Hepatocyte (in vitro differentiated cells): ENCODE data around the gene NHSL2. TPM values are rescaled to one million over a fixed set of nuclear protein-coding genes. Genes with fewer than 3 reads are reported as not detected.
"Not testable (repeated sequence)": the region's sequence is repeated elsewhere in the genome, so short reads cannot be mapped to it uniquely, and the experiment has no call there.

Experiments
- DNase-seq: peaks from one replicate; pipeline ENCODE4 v3.0.0-alpha.2; 2016; ENCODE audit warnings: low spot score
- H2AFZ ChIP-seq: fragments of 200-600 bp; sonication (generic); 2 replicates; pipeline ENCODE4 v1.6.0; 2016; ENCODE audit warnings: antibody characterized with exemption, mild to moderate bottlenecking
- H3K27ac ChIP-seq: fragments of 200-600 bp; sonication (generic); 2 replicates; pipeline ENCODE4 v1.5.1; 2016; ENCODE audit warnings: mild to moderate bottlenecking
- H3K27me3 ChIP-seq: fragments of 200-600 bp; sonication (generic); 2 replicates; pipeline ENCODE4 v1.6.1; 2016
- H3K36me3 ChIP-seq: fragments of 200-600 bp; sonication (generic); replicated peaks from 2 replicates; pipeline ENCODE4 v1.5.1; 2016; ENCODE audit warnings: low read depth; ENCODE audit not compliant: insufficient read depth
- H3K4me1 ChIP-seq: fragments of 200-600 bp; sonication (generic); 2 replicates; pipeline ENCODE4 v1.5.1; 2016; ENCODE audit warnings: mild to moderate bottlenecking, moderate library complexity; ENCODE audit not compliant: insufficient read depth
- H3K4me2 ChIP-seq: fragments of 200-600 bp; sonication (generic); 2 replicates; pipeline ENCODE4 v1.6.0; 2016
- H3K4me3 ChIP-seq: fragments of 200-600 bp; sonication (generic); 2 replicates; pipeline ENCODE4 v1.5.1; 2016; ENCODE audit warnings: mild to moderate bottlenecking
- H3K79me2 ChIP-seq: fragments of 200-600 bp; sonication (generic); 2 replicates; pipeline ENCODE4 v1.6.0; 2017; ENCODE audit warnings: mild to moderate bottlenecking
- H3K9me2 ChIP-seq: fragments of 200-600 bp; sonication (generic); replicated peaks from 2 replicates; pipeline ENCODE4 v1.6.0; 2017; ENCODE audit warnings: mild to moderate bottlenecking; ENCODE audit not compliant: insufficient read depth
- H3K9me3 ChIP-seq: fragments of 200-600 bp; sonication (generic); 2 replicates; pipeline ENCODE4 v1.5.1; 2016; ENCODE audit warnings: low read depth, mild to moderate bottlenecking
- H4K20me1 ChIP-seq: fragments of 200-600 bp; sonication (generic); 2 replicates; pipeline ENCODE4 v1.6.0; 2016; ENCODE audit warnings: mild to moderate bottlenecking; ENCODE audit not compliant: insufficient read depth, poor library complexity, severe bottlenecking
- CTCF ChIP-seq: fragments of 200-600 bp; sonication (generic); IDR thresholded peaks from 2 replicates; pipeline ENCODE4 v1.5.1; 2016; ENCODE audit warnings: antibody characterized with exemption, mild to moderate bottlenecking; ENCODE audit not compliant: poor library complexity
- EZH2 ChIP-seq: fragments of 200-600 bp; sonication (generic); IDR thresholded peaks from 2 replicates; pipeline ENCODE4 v1.6.1; 2016; ENCODE audit warnings: antibody characterized with exemption, mild to moderate bottlenecking, borderline replicate concordance
- EZH2phosphoT487 ChIP-seq: fragments of 200-600 bp; sonication (generic); IDR thresholded peaks from one replicate; pipeline ENCODE4 v1.6.1; 2018; ENCODE audit warnings: antibody characterized with exemption, mild to moderate bottlenecking, low read depth, moderate library complexity; ENCODE audit not compliant: unreplicated experiment, severe bottlenecking
- WGBS: methylation state at CpG from one replicate; pipeline ENCODE4 v1.1.6; 2016; ENCODE audit warnings: low lambda C conversion rate; ENCODE audit errors: missing lambda C conversion rate; 5-methylcytosine and 5-hydroxymethylcytosine counted together
- polyA plus RNA-seq: library from polyadenylated mRNA; unstranded; fragments of >200 nt; fragmentation: Nextera tagmentation; extraction: Ambion mirVana; gene quantifications from 2 replicates; pipeline ENCODE4 v1.2.1, GENCODE V29; 2016
- total RNA-seq: library from RNA; depleted of rRNA; stranded (reverse); fragments of >200 nt; gene quantifications from 2 replicates; pipeline ENCODE4 v1.2.3, GENCODE V29; 2014

Gene NHSL2
- total and polyA plus RNA-seq, 2 experiments from 2014 or later: 2.3 to 3.2 TPM

DNA sequence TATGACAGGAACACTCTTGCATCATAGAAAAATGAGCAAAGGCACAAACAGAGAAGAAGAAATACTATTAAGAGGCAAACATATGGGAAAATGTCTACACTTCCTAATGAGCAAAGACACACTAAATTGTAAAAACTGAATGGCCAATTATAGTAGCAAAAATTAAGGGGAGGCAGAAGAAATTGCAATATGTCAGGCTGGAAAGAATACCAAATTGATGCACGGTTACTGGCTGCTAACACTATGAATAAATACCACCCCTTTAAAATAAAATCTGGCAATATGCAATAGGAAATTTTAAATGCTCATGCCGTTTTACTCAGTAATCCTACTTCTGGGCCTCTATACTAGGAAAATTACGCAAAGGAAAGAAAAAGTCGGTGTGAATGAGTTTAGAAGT, 254.9 kb downstream of the NHSL2 start:
- DNase-seq: no peak
- TF ChIP-seq EZH2: no peak
- no peak for TF ChIP-seq EZH2phosphoT487
- TF ChIP-seq CTCF: no peak

DNA sequence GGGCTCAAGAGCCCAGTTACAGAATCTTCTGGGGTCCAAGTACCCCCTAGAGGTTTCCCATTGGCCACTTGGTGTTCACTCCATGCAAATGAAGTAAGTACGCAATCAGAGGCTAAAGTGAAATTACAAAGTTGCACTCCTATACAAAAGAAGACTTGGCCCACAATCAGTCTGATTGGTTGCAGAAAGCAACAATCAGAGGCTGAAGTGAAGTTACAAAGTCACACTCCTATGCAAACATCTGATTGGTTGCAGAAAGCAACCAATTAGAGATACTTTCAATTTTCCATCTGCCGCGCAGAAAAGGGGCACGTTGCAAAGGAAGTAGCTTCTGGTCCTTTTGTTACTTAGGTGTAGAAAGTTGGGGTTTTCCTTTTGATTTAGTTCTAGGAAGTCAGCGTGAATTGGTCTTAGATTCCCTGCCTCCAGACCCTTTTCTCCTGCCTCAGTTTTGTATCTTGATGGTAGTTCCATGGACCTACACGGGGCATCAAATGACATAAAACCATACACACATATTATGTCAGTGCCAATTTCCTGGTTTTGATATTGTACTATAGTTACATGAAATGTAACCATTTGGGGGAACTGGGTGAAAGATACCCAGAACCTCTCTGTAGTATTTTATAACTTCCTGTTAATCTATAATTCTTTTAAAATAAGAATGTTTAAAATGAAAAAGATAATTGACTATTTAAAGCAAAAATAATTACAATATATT, 258.5 kb downstream of the NHSL2 start:
- H3K79me2 ChIP-seq: no peaks in the 10 kb centered on the region
- WGBS: 80% methylated on average over 6 of the region's 6 CpGs
- H3K4me3 ChIP-seq: no peak overlapping the region
- DNase-seq: no peak
- no peaks in the 10 kb centered on the region for H4K20me1 ChIP-seq
- no peaks in the 10 kb centered on the region for H3K36me3 ChIP-seq
- no peaks in the 10 kb centered on the region for H3K9me2 ChIP-seq
- H3K27me3 ChIP-seq: no peaks in the 10 kb centered on the region
- H2AFZ ChIP-seq: no peak overlapping the region
- H3K27ac ChIP-seq: no peak overlapping the region
- no peak overlapping the region for H3K4me2 ChIP-seq
- TF ChIP-seq EZH2 (no peak), CTCF (no peak), EZH2phosphoT487 (no peak)
- no peaks in the 10 kb centered on the region for H3K4me1 ChIP-seq
- no peaks in the 10 kb centered on the region for H3K9me3 ChIP-seq

More for the DNA sequence above, 254.9 kb downstream of the NHSL2 start:
- no peak overlapping the region for H2AFZ ChIP-seq
- H3K4me2 ChIP-seq: no peak overlapping the region
- H4K20me1 ChIP-seq: no peaks in the 10 kb centered on the region
- no peaks in the 10 kb centered on the region for H3K9me2 ChIP-seq
- H3K4me3 ChIP-seq: no peak overlapping the region
- H3K9me3 ChIP-seq: no peaks in the 10 kb centered on the region
- 68% methylated on average over 4 of the region's 4 CpGs for WGBS
- H3K27me3 ChIP-seq: no peaks in the 10 kb centered on the region
- no peak overlapping the region for H3K27ac ChIP-seq
- H3K79me2 ChIP-seq: no peaks in the 10 kb centered on the region
- no peaks in the 10 kb centered on the region for H3K36me3 ChIP-seq
- no peaks in the 10 kb centered on the region for H3K4me1 ChIP-seq

GRCh38 chrX:72176289-72176688, 265.6 kb downstream of the NHSL2 start:
- 93% methylated on average over 4 of the region's 5 CpGs for WGBS
- not testable (repeated sequence) for H3K27me3 ChIP-seq, H3K79me2 ChIP-seq, H3K4me2 ChIP-seq, H3K4me3 ChIP-seq, H4K20me1 ChIP-seq, H3K9me2 ChIP-seq, H3K4me1 ChIP-seq, H3K27ac ChIP-seq, H3K36me3 ChIP-seq, DNase-seq, H2AFZ ChIP-seq, H3K9me3 ChIP-seq

GRCh38 chrX:72176981-72177380, 266.3 kb downstream of the NHSL2 start:
- H3K27me3 ChIP-seq: no peaks in the 10 kb centered on the region
- no peaks in the 10 kb centered on the region for H4K20me1 ChIP-seq
- peaks cover 3% of the 10 kb centered on the region for H3K79me2 ChIP-seq
- no peak overlapping the region for H2AFZ ChIP-seq
- WGBS: 72% methylated on average over 2 of the region's 2 CpGs
- H3K27ac ChIP-seq: no peak overlapping the region
- no peak overlapping the region for H3K4me2 ChIP-seq
- no peaks in the 10 kb centered on the region for H3K36me3 ChIP-seq
- TF ChIP-seq EZH2phosphoT487: no peak
- no peak for TF ChIP-seq EZH2
- TF ChIP-seq CTCF: no peak
- DNase-seq: no peak
- no peaks in the 10 kb centered on the region for H3K9me3 ChIP-seq
- H3K9me2 ChIP-seq: no peaks in the 10 kb centered on the region
- H3K4me3 ChIP-seq: no peak overlapping the region
- H3K4me1 ChIP-seq: no peaks in the 10 kb centered on the region
